A549 treated with DMSO at 1 μM for 4 hours (cell line): ENCODE data around the gene AP5B1. TPM values are rescaled to one million over a fixed set of nuclear protein-coding genes. Genes with fewer than 3 reads are reported as not detected.

Source experiments
- total RNA-seq: library from RNA; stranded (reverse); fragments of 200-300 nt; extraction: Qiagen RNA extraction; gene quantifications from 5 replicates; pipeline ENCODE4 v1.2.3, GENCODE V29; 2022; ENCODE audit warnings: low read depth

AP5B1 gene, protein sequence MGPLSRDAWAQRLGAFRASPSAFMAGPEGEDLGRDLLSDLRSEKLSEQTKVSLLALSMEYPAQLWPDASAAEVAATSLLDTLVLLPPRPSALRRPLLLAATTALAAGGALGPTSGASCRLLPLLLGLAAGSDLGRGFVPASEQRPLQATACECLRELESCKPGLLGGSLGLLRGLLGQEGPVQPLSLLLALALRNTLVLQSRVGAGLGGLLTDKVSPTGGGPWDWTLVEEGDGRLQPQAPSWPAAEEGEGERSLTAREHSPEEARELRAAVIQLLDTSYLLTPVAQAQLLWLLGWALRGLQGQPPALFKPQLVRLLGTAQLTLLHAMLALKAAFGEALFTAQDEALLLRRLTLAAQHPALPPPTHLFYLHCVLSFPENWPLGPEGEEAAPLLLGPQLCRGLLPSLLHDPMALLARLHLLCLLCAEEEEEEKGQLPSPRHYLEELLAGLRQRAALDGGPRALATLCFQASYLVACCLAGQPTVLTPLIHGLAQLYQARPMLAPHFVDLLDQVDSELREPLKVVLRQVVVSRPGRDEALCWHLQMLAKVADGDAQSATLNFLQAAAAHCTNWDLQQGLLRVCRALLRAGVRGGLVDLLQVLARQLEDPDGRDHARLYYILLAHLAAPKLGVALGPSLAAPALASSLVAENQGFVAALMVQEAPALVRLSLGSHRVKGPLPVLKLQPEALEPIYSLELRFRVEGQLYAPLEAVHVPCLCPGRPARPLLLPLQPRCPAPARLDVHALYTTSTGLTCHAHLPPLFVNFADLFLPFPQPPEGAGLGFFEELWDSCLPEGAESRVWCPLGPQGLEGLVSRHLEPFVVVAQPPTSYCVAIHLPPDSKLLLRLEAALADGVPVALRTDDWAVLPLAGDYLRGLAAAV
- 10.0 to 13.8 TPM (median 11.8 TPM) in 5 replicates for total RNA-seq

GRCh38 chr11:65780770-65781151, at the start of gene AP5B1:
AP5B1 (minus strand) TSS chr11:65780976; CDS start chr11:65780591, 385 bp downstream.

GRCh38 chr11:65786786-65787636, 6.2 kb upstream of the AP5B1 start, which contains the start of gene OVOL1:
OVOL1 (plus strand) TSS chr11:65787063; CDS start chr11:65787374, 311 bp downstream.

Other genes with a start within 250 kb of the AP5B1 start
- gene LTBP3, start 222.6 kb downstream of the AP5B1 start, total RNA-seq = 92.6 to 142 TPM (median 111 TPM) in 5 replicates
- gene ZNRD2, start 210.5 kb downstream of the AP5B1 start, total RNA-seq = 64.8 to 81.6 TPM (median 75.2 TPM) in 5 replicates
- gene FAM89B, start 208.4 kb downstream of the AP5B1 start, total RNA-seq = 29.8 to 56.2 TPM (median 48.0 TPM) in 5 replicates
- gene EHBP1L1, start 204.9 kb downstream of the AP5B1 start, total RNA-seq = 35.8 to 46.9 TPM (median 39.7 TPM) in 5 replicates
- 0.11 to 2.2 TPM (median 0.31 TPM) in 5 replicates for gene KCNK7, start 185.2 kb downstream of the AP5B1 start, total RNA-seq
- gene MAP3K11, start 166.8 kb downstream of the AP5B1 start, total RNA-seq = 44.1 to 59.2 TPM (median 50.6 TPM) in 5 replicates
- gene PCNX3, start 165.2 kb downstream of the AP5B1 start, total RNA-seq = 29.3 to 41.5 TPM (median 36.7 TPM) in 5 replicates
- gene SIPA1, start 142.9 kb downstream of the AP5B1 start, total RNA-seq = 9.7 to 22.5 TPM (median 18.8 TPM) in 5 replicates
- 74.4 to 83.8 TPM (median 81.1 TPM) in 5 replicates for gene RELA, start 118.1 kb downstream of the AP5B1 start, total RNA-seq
- 44.8 to 54.2 TPM (median 47.0 TPM) in 5 replicates for gene KAT5, start 68.7 kb downstream of the AP5B1 start, total RNA-seq
- 23.8 to 48.1 TPM (median 44.1 TPM) in 5 replicates for gene RNASEH2C, start 60.2 kb downstream of the AP5B1 start, total RNA-seq
- gene OVOL1, start 6.1 kb upstream of the AP5B1 start, total RNA-seq = 0.02 to 0.08 TPM (median 0.02 TPM) in 3 of 5 replicates, not detected in the others
- gene SNX32, start 53.0 kb upstream of the AP5B1 start, total RNA-seq = 0.06 to 0.14 TPM (median 0.11 TPM) in 4 of 5 replicates, not detected in the other
- gene CFL1, start 77.2 kb upstream of the AP5B1 start, total RNA-seq = 2,114 to 2,300 TPM (median 2,193 TPM) in 5 replicates
- 24.8 to 34.5 TPM (median 33.9 TPM) in 5 replicates for gene MUS81, start 79.5 kb upstream of the AP5B1 start, total RNA-seq
- gene EFEMP2, start 91.8 kb upstream of the AP5B1 start, total RNA-seq = 0.67 to 2.1 TPM (median 1.4 TPM) in 5 replicates
- gene CTSW, start 98.9 kb upstream of the AP5B1 start, total RNA-seq = 0.09 TPM in 1 of 5 replicates, not detected in the others
- gene FIBP, start 107.5 kb upstream of the AP5B1 start, total RNA-seq = 74.2 to 92.5 TPM (median 85.4 TPM) in 5 replicates
- 21.7 to 51.3 TPM (median 42.0 TPM) in 5 replicates for gene CCDC85B, start 109.7 kb upstream of the AP5B1 start, total RNA-seq
- 176 to 296 TPM (median 205 TPM) in 5 replicates for gene FOSL1, start 119.4 kb upstream of the AP5B1 start, total RNA-seq
- 58.3 to 75.5 TPM (median 60.6 TPM) in 5 replicates for gene C11orf68, start 138.1 kb upstream of the AP5B1 start, total RNA-seq
- 204 to 286 TPM (median 228 TPM) in 5 replicates for gene DRAP1, start 138.4 kb upstream of the AP5B1 start, total RNA-seq
- gene TSGA10IP, start 164.5 kb upstream of the AP5B1 start, total RNA-seq = not detected in 5 replicates
- 43.7 to 71.8 TPM (median 59.1 TPM) in 5 replicates for gene SART1, start 180.8 kb upstream of the AP5B1 start, total RNA-seq
- gene EIF1AD, start 221.2 kb upstream of the AP5B1 start, total RNA-seq = 41.2 to 48.0 TPM (median 43.0 TPM) in 5 replicates
- gene BANF1, start 221.5 kb upstream of the AP5B1 start, total RNA-seq = 374 to 484 TPM (median 463 TPM) in 5 replicates
- gene CST6, start 231.0 kb upstream of the AP5B1 start, total RNA-seq = not detected in 5 replicates
- 0.53 to 2.1 TPM (median 1.5 TPM) in 5 replicates for gene CATSPER1, start 245.5 kb upstream of the AP5B1 start, total RNA-seq